C4-2B (cell line): ENCODE data around the gene RALGPS2.

Experiments
- ZFX ChIP-seq: fragments of 450-650 bp; IDR thresholded peaks from 2 replicates; pipeline ENCODE4 v1.6.1; 2017
- TF ChIP-seq, protein P1 (sequence below): fragments of 450-650 bp; conservative IDR thresholded peaks from 2 replicates; pipeline ENCODE4 v1.5.1; 2017; ENCODE audit warnings: mild to moderate bottlenecking

GRCh38 chr1:178692564-178693327 is 32.3 kb upstream of the RALGPS2 start:
- TF ChIP-seq, protein P1, sequence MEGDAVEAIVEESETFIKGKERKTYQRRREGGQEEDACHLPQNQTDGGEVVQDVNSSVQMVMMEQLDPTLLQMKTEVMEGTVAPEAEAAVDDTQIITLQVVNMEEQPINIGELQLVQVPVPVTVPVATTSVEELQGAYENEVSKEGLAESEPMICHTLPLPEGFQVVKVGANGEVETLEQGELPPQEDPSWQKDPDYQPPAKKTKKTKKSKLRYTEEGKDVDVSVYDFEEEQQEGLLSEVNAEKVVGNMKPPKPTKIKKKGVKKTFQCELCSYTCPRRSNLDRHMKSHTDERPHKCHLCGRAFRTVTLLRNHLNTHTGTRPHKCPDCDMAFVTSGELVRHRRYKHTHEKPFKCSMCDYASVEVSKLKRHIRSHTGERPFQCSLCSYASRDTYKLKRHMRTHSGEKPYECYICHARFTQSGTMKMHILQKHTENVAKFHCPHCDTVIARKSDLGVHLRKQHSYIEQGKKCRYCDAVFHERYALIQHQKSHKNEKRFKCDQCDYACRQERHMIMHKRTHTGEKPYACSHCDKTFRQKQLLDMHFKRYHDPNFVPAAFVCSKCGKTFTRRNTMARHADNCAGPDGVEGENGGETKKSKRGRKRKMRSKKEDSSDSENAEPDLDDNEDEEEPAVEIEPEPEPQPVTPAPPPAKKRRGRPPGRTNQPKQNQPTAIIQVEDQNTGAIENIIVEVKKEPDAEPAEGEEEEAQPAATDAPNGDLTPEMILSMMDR, result no peak
- no peak for TF ChIP-seq ZFX
